ENCODE data around the gene STRIP2.
"Not testable (repeated sequence)": the region's sequence is repeated elsewhere in the genome, so short reads cannot be mapped to it uniquely, and the experiment has no call there.

The STRIP2 gene

GRCh38 chr7:129469930-129470329 lies 35.7 kb downstream of the STRIP2 start:
- TF ChIP-seq CTCF (IDR thresholded peaks at IDR 0.05; ENCODE audit: extremely low read depth, missing control alignments), result no peak
- no peak for DNase-seq (ENCODE audit: low spot score)

- DNase-seq (ENCODE audit: low spot score), result no peak
- TF ChIP-seq CTCF (IDR thresholded peaks at IDR 0.05; ENCODE audit: extremely low read depth, missing control alignments), result no peak
Observed at GRCh38 chr7:129470411-129470810, 36.2 kb downstream of the STRIP2 start.

GRCh38 chr7:129471402-129471827 lies 37.2 kb downstream of the STRIP2 start:
- no peak for DNase-seq (ENCODE audit: low spot score)
- no peak for TF ChIP-seq CTCF (IDR thresholded peaks at IDR 0.05; ENCODE audit: extremely low read depth, missing control alignments)

GRCh38 chr7:129475931-129476330 lies 41.7 kb downstream of the STRIP2 start:
- not testable (repeated sequence) for DNase-seq (ENCODE audit: low spot score)

- DNase-seq (ENCODE audit: low spot score), result not testable (repeated sequence)
Observed at GRCh38 chr7:129476398-129476797, 42.2 kb downstream of the STRIP2 start.

GRCh38 chr7:129479831-129480230 lies 45.6 kb downstream of the STRIP2 start:
- no peak for DNase-seq (ENCODE audit: low spot score)
- no peak for TF ChIP-seq CTCF (IDR thresholded peaks at IDR 0.05; ENCODE audit: extremely low read depth, missing control alignments)

GRCh38 chr7:129480674-129481363 lies 46.6 kb downstream of the STRIP2 start:
- no peak for DNase-seq (ENCODE audit: low spot score)
- no peak for TF ChIP-seq CTCF (IDR thresholded peaks at IDR 0.05; ENCODE audit: extremely low read depth, missing control alignments)

- not testable (repeated sequence) for DNase-seq (ENCODE audit: low spot score)
Observed at GRCh38 chr7:129481376-129481775, 47.1 kb downstream of the STRIP2 start.

- no peak for DNase-seq (ENCODE audit: low spot score)
- TF ChIP-seq CTCF (IDR thresholded peaks at IDR 0.05; ENCODE audit: extremely low read depth, missing control alignments), result no peak
Observed at GRCh38 chr7:129482781-129483180, 48.5 kb downstream of the STRIP2 start.
